ENCODE data around the gene ART1.

The ART1 gene

GRCh38 chr11:3615998-3616397 is 28.9 kb upstream of the ART1 start:
- FAIRE-seq (no peak), DNase-seq (ENCODE audit: insufficient read length) (no peak)
- TF ChIP-seq POLR2AphosphoS5 (IDR thresholded peaks at IDR 0.05; ENCODE audit: low read depth, low read length) (no peak), TAF1 (IDR thresholded peaks at IDR 0.05; ENCODE audit: borderline replicate concordance, low read depth, low read length) (no peak)

GRCh38 chr11:3616721-3617460 is 28.0 kb upstream of the ART1 start:
- no peak for FAIRE-seq
- TF ChIP-seq POLR2A (IDR thresholded peaks at IDR 0.05; ENCODE audit: low read depth, low read length) = no peak
- no peak for TF ChIP-seq TAF1 (IDR thresholded peaks at IDR 0.05; ENCODE audit: borderline replicate concordance, low read depth, low read length)
- no peak for TF ChIP-seq POLR2AphosphoS5 (IDR thresholded peaks at IDR 0.05; ENCODE audit: low read depth, low read length)
- no peak for DNase-seq (ENCODE audit: insufficient read length)

- no peak for FAIRE-seq
Observed at GRCh38 chr11:3617990-3618389, 26.9 kb upstream of the ART1 start.

GRCh38 chr11:3622521-3622920 is 22.4 kb upstream of the ART1 start:
- DNase-seq (ENCODE audit: insufficient read length) = no peak
- FAIRE-seq = peak; percentile 9
- TF ChIP-seq POLR2A (IDR thresholded peaks at IDR 0.05; ENCODE audit: low read depth, low read length) (no peak), TAF1 (IDR thresholded peaks at IDR 0.05; ENCODE audit: borderline replicate concordance, low read depth, low read length) (no peak), POLR2AphosphoS5 (IDR thresholded peaks at IDR 0.05; ENCODE audit: low read depth, low read length) (no peak)

More at GRCh38 chr11:3617990-3618389, 26.9 kb upstream of the ART1 start:
- DNase-seq (ENCODE audit: insufficient read length) = no peak
- TF ChIP-seq TAF1 (IDR thresholded peaks at IDR 0.05; ENCODE audit: borderline replicate concordance, low read depth, low read length) (no peak), POLR2AphosphoS5 (IDR thresholded peaks at IDR 0.05; ENCODE audit: low read depth, low read length) (no peak), POLR2A (IDR thresholded peaks at IDR 0.05; ENCODE audit: low read depth, low read length) (no peak)

- DNase-seq (ENCODE audit: insufficient read length) (no peak), FAIRE-seq (no peak)
- TF ChIP-seq TAF1 (IDR thresholded peaks at IDR 0.05; ENCODE audit: borderline replicate concordance, low read depth, low read length) (no peak), POLR2A (IDR thresholded peaks at IDR 0.05; ENCODE audit: low read depth, low read length) (no peak), POLR2AphosphoS5 (IDR thresholded peaks at IDR 0.05; ENCODE audit: low read depth, low read length) (no peak)
Observed at GRCh38 chr11:3623121-3623520, 21.8 kb upstream of the ART1 start.

- DNase-seq (ENCODE audit: insufficient read length) (no peak), FAIRE-seq (no peak)
- no peak for TF ChIP-seq TAF1 (IDR thresholded peaks at IDR 0.05; ENCODE audit: borderline replicate concordance, low read depth, low read length)
- TF ChIP-seq POLR2A (IDR thresholded peaks at IDR 0.05; ENCODE audit: low read depth, low read length) = no peak
- no peak for TF ChIP-seq POLR2AphosphoS5 (IDR thresholded peaks at IDR 0.05; ENCODE audit: low read depth, low read length)
Observed at GRCh38 chr11:3623767-3624458, 21.0 kb upstream of the ART1 start.

GRCh38 chr11:3626250-3626960 is 18.5 kb upstream of the ART1 start:
- DNase-seq (ENCODE audit: insufficient read length) (no peak), FAIRE-seq (no peak)

GRCh38 chr11:3627291-3627690 is 17.6 kb upstream of the ART1 start:
- no peak for FAIRE-seq
- no peak for TF ChIP-seq POLR2AphosphoS5 (IDR thresholded peaks at IDR 0.05; ENCODE audit: low read depth, low read length)
- TF ChIP-seq TAF1 (IDR thresholded peaks at IDR 0.05; ENCODE audit: borderline replicate concordance, low read depth, low read length) = no peak
- no peak for TF ChIP-seq POLR2A (IDR thresholded peaks at IDR 0.05; ENCODE audit: low read depth, low read length)

More at GRCh38 chr11:3626250-3626960, 18.5 kb upstream of the ART1 start:
- TF ChIP-seq TAF1 (IDR thresholded peaks at IDR 0.05; ENCODE audit: borderline replicate concordance, low read depth, low read length) = no peak

GRCh38 chr11:3631331-3631730 is 13.6 kb upstream of the ART1 start:
- FAIRE-seq (no peak), DNase-seq (ENCODE audit: insufficient read length) (no peak)
- TF ChIP-seq POLR2A (IDR thresholded peaks at IDR 0.05; ENCODE audit: low read depth, low read length) = no peak
- no peak for TF ChIP-seq POLR2AphosphoS5 (IDR thresholded peaks at IDR 0.05; ENCODE audit: low read depth, low read length)
- no peak for TF ChIP-seq TAF1 (IDR thresholded peaks at IDR 0.05; ENCODE audit: borderline replicate concordance, low read depth, low read length)

More at GRCh38 chr11:3627291-3627690, 17.6 kb upstream of the ART1 start:
- no peak for DNase-seq (ENCODE audit: insufficient read length)

- TF ChIP-seq POLR2A (IDR thresholded peaks at IDR 0.05; ENCODE audit: low read depth, low read length) (no peak), POLR2AphosphoS5 (IDR thresholded peaks at IDR 0.05; ENCODE audit: low read depth, low read length) (no peak), TAF1 (IDR thresholded peaks at IDR 0.05; ENCODE audit: borderline replicate concordance, low read depth, low read length) (no peak)
- FAIRE-seq (no peak), DNase-seq (ENCODE audit: insufficient read length) (no peak)
Observed at GRCh38 chr11:3632070-3632660, 12.8 kb upstream of the ART1 start.

- FAIRE-seq = no peak
- DNase-seq (ENCODE audit: insufficient read length) = no peak
Observed at GRCh38 chr11:3635641-3636375, 9.1 kb upstream of the ART1 start.

More at GRCh38 chr11:3635641-3636375, 9.1 kb upstream of the ART1 start:
- TF ChIP-seq TAF1 (IDR thresholded peaks at IDR 0.05; ENCODE audit: borderline replicate concordance, low read depth, low read length) (no peak), POLR2A (IDR thresholded peaks at IDR 0.05; ENCODE audit: low read depth, low read length) (no peak), POLR2AphosphoS5 (IDR thresholded peaks at IDR 0.05; ENCODE audit: low read depth, low read length) (no peak)

All from GM12892 (cell line).